GM21423 (cell line): ENCODE results near the gene PRSS21.

ENCODE experiments used
- ATAC-seq: cut with Tn5 transposase; IDR thresholded peaks from one replicate; pipeline ENCODE4 v1.9.1; 2021; ENCODE audit warnings: mild to moderate bottlenecking, moderate library complexity; ENCODE audit not compliant: unreplicated experiment

The PRSS21 gene

DNA sequence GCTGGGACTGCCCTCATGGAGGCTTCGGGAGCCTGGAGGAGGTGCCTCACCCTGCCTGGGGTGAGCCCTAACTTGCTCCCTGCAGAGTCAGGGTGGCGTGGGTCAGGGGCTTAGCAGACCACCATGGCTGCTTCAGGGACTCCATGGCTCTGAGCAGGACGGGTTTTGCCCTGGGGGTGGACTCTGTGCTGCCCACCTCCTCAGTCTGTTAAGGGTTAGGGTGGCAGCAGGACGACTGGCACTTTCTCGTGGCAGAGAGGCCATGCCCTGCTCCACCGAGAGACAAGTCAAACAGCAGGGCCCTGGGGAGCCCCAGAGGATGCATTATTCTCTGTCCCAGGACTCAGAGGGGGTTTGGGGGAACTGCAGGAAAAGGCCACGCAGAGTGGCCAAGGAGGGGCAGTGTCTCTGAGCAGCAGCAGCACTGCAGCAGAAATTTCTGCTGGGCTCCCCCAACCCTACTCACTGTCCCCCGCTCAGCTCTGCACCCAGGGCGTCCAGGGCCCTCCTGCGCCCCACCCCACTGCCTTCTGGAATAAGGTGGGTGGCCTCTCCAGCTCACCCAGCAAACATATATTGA is 42.7 kb downstream of the PRSS21 start:
- no peak for ATAC-seq

DNA sequence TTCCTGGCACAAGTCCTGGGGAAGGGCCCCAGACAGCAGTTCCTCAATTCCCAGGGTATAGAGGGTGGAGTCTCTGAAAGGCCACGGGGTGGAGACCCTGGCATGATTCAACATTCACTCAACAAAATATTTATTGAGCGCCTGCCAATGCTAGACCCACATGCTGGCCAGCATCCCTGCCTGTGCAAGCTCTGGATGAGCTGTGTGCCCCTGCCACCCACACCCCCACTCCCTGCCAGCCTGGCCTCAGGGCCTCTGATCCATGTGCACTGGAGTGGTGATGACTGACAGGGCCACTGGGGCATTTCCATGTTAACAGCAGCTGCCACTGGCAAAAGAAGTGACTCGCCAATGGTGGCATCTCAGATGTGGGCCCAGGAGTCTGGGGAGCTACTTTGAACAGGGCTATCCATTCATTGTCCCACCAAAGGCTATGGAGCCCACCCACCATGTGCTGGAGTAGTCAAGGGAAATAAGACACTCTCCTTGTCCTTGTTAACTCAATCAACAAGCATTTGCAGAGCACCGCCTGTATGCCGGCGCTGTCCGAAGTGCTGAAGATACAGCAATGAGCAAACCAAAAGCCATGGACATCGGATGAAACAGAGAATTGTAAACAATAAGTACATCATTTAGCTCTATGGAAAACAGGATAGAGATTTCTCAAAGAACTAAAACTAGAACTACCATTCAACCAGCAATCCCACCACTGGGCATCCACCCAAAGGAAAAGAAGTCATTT is 44.0 kb downstream of the PRSS21 start:
- ATAC-seq: no peak

DNA sequence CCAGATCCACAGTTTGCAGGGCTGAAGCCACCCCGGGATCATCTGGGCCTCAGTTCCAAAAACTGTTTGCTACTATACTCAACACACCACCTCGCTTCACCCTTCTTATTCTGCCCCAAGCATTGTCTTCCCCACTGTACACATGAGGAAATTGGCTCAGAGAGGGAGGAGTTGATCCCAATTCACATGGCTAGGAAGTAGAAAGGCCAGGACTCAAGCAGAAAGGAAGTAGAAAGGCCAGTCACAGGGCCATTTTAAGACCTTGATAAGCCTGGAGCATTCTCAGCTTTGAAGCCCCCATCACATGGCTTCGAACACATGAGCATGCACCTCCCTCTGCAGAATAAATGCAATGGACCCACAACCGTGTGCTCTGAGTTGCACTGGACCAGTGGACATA is 48.6 kb downstream of the PRSS21 start:
- no peak for ATAC-seq

DNA sequence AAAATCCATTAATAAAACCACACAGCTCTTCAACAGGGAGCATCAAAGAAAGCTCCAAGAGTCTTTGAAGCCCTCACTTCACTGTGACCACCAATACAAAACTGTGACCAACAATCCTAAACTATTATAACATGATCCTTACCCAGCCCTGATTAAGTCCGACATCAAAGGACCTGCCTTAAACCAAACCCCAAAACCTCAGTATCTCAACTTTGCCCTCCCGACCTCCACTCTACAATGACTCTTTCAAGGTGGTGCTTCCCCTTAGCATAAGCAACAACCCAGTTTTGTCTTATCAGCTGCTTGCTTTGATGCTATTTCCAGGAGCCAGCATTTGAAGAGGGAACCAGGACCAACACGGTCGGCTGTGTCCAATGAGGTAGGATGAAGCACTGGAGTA is 49.4 kb downstream of the PRSS21 start:
- ATAC-seq: no peak

DNA sequence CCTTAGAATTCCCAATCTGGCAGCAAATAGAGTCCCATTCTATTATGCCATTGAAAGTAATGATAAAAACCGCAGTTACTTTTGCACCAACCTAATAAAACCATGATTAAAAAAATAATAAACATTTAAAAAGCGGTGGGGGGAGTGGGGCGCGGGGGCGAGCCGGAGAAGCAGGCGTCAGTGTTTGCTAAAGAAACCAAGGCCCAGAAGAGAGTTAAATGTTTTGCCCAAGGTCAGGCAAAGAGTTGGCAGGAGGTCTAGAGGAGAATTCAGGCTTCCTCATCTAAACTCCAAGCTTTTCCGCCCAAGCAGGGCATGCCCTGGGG is 50.6 kb downstream of the PRSS21 start:
- ATAC-seq: no peak

DNA sequence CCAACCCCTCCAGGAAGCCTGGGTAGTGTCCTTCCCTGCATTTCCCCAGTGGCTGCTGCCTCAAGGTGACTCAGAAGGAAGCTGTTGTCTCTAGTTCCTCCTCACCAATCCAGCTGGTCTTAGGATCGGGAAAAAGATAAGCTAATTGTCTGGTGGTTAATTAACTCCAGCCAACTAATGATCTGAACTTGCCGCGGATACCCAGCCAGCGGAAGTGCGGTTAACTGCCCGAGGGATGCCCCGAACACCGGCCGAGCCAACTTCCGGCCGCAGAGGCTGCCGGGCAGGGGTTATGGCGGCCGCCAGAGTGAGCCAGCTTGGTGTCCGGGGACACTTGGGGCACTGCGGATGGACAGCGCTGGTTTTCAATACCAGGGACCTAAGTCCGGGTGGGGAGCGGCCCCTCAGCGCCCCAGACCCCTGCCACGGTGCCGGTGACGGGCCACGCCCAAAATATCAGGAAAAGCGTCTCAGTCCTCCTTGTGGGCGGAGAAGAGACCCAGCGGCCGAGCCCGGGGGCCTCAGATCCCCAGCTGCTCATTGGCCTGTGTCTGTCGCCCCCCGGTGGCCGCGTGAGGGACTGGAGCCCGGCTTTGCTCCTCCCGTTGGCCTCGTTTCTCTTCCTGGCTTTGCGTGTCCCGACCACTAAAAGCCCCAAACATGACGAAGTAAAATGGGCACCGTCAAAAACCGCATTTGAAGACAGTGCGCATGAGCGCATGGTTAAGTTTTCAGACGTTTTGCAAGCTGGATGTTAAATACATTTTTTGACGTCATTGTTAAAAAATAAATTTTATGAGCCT is 51.2 kb downstream of the PRSS21 start:
- ATAC-seq: peak; percentile 91
